Activated T-helper 2 cell treated with anti-CD3 and anti-CD28 coated beads, Interferon-gamma antibody, Interleukin-2, Interleukin-4, amounts not matched to agents 10 μg/mL and 5 μg/mL and 100 μg/mL, durations not matched to agents 14 hours and 24 hours and 36 hours (primary cell): ENCODE data around the gene PVR. TPM values are rescaled to one million over a fixed set of nuclear protein-coding genes. Genes with fewer than 3 reads are reported as not detected.

Experiments
- DNase-seq: peaks from one replicate; pipeline ENCODE4 v3.0.0; 2021; ENCODE audit warnings: low spot score
- H3K27ac Mint-ChIP-seq: one replicate; pipeline ENCODE4 v1.8.0; 2021; ENCODE audit warnings: mixed read lengths
- H3K27me3 Mint-ChIP-seq: one replicate; pipeline ENCODE4 v1.8.0; 2021; ENCODE audit warnings: low read depth, mixed read lengths
- H3K36me3 Mint-ChIP-seq: one replicate; pipeline ENCODE4 v1.8.0; 2021; ENCODE audit warnings: low read depth, mixed read lengths
- H3K4me1 Mint-ChIP-seq: one replicate; pipeline ENCODE4 v1.8.0; 2021; ENCODE audit warnings: low read depth, mixed read lengths
- H3K4me3 Mint-ChIP-seq: one replicate; pipeline ENCODE4 v1.8.0; 2021; ENCODE audit warnings: low read depth, mild to moderate bottlenecking, moderate library complexity, mixed read lengths
- H3K9me3 Mint-ChIP-seq: one replicate; pipeline ENCODE4 v1.8.0; 2021; ENCODE audit warnings: mixed read lengths
- intact Hi-C: fragments of 100-400 bp; cut with micrococcal nuclease; formaldehyde crosslinking; loops from one replicate; pipeline ENCODE4 v1.15.1; 2023
- total RNA-seq: library from RNA; stranded (reverse); gene quantifications from 2 replicates; pipeline ENCODE4 v1.2.3, GENCODE V29; 2022

The PVR gene
- total RNA-seq, 1 donor from 2014 or later, result 24.5 TPM

DNA sequence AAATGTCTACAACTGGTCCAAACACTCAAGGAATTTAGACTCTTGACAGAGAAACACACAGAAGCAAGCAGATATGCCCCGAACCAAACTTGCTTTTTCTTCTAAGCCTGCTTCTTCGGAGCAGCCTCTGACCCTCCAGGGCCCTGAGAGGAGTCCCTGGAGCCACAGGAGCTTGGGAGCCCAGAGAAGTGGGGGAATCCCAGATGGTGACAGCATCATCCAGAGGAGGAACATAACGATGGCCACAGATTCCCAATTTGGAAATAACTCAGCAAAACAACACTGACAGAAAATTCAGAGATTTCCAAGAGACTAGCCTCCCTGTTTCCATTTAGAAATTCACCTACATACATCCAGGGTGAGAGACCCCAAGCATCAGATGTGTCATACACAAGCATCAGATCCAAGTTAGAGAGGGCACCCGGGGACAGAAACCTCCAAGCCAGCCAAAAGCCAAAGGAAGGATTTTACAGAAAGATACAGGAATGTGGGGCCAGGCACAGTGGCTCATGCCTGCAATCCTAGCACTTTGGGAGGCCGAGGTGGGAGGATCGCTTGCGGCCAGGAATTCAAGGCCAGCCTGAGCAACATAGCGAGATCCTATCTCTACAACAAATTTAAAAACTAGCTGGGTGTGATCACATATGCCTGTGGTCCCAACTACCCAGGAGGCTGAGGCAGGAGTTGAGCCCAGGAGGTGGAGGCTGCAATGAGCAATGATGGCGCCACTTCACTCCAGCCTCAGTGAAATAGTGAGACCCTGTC lies 2.0 kb upstream of the PVR start:
- Mint-ChIP-seq H3K4me3 (no peak overlapping the region), H3K36me3 (peaks cover 5% of the 10 kb centered on the region), H3K27ac (no peak overlapping the region), H3K27me3 (peaks cover 8% of the 10 kb centered on the region), H3K9me3 (no peaks in the 10 kb centered on the region), H3K4me1 (no peaks in the 10 kb centered on the region)
- intact Hi-C loops, result no loop called here
- no peak for DNase-seq

- no peaks in the 10 kb centered on the region for H3K4me1 Mint-ChIP-seq
- peaks cover 8% of the 10 kb centered on the region for H3K27me3 Mint-ChIP-seq
- peak overlapping the region; percentile 2 for H3K4me3 Mint-ChIP-seq
- peaks cover 5% of the 10 kb centered on the region for H3K36me3 Mint-ChIP-seq
- no peak for DNase-seq
- intact Hi-C loops, result no loop called here
- no peaks in the 10 kb centered on the region for H3K9me3 Mint-ChIP-seq
- H3K27ac Mint-ChIP-seq, result no peak overlapping the region
Measured at GRCh38 chr19:44642377-44642776, 1.3 kb upstream of the PVR start.

DNA sequence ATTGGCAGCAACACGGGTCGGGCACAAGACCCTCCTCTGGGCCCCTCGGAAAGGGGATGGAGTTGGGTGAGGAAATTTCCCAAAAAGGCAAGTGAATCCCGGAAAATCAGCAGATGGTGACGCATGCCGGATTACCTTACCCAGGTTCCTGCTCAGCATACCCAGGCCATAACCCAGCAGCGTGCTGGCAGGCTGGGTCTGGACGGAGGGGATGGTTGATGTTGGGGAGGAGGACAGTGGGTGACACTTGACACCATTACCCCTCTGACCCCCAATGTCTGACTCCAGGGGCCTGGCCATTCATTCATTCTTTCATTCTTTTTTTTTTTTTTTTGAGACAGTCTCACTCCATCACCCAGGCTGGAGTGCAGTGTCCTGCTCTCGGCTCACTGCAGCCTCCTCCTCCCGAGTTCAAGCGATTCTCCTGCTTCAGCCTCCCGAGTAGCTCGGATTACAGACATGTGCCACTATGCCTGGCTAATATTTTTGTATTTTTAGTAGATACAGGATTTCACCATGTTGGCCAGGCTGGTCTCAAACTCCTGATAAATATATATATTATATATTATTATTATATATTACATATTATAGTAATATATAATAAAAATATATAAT lies 799 bp downstream of the PVR start:
- no peak for DNase-seq
- no peaks in the 10 kb centered on the region for H3K9me3 Mint-ChIP-seq

GRCh38 chr19:44645407-44646048 lies 1.8 kb downstream of the PVR start:
- Mint-ChIP-seq H3K4me1 (no peaks in the 10 kb centered on the region), H3K36me3 (peaks cover 11% of the 10 kb centered on the region), H3K27ac (no peak overlapping the region), H3K27me3 (peaks cover 8% of the 10 kb centered on the region), H3K4me3 (no peak overlapping the region), H3K9me3 (no peaks in the 10 kb centered on the region)
- intact Hi-C loops, result no loop called here
- no peak for DNase-seq

More for the DNA sequence above, 799 bp downstream of the PVR start:
- Mint-ChIP-seq H3K27ac (no peak overlapping the region), H3K4me3 (peak overlapping the region; percentile 84), H3K27me3 (peaks cover 8% of the 10 kb centered on the region), H3K4me1 (no peaks in the 10 kb centered on the region), H3K36me3 (peaks cover 5% of the 10 kb centered on the region)
- intact Hi-C loops, result no loop called here

DNA sequence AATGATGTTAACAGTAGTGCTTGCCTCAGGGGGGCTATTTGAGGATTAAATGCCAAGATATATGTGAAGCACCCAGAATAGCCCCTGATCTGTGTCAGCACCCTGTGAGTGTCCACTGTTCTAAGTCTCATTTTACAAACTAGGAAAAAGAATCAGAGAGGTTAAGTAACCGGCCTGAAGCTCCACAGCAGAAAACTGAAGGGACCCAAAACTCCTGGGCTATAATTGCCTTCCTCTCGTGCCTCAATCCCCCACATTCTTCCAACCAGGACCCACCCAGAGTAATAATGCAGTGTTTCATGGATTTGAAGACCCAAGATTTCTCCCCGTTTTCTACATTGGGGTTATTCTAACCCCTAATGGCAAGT lies 2.3 kb downstream of the PVR start:
- Mint-ChIP-seq H3K36me3 (peaks cover 12% of the 10 kb centered on the region), H3K27ac (no peak overlapping the region), H3K4me1 (no peaks in the 10 kb centered on the region), H3K9me3 (no peaks in the 10 kb centered on the region), H3K27me3 (peaks cover 8% of the 10 kb centered on the region), H3K4me3 (no peak overlapping the region)
- no peak for DNase-seq
- intact Hi-C loops, result no loop called here

DNA sequence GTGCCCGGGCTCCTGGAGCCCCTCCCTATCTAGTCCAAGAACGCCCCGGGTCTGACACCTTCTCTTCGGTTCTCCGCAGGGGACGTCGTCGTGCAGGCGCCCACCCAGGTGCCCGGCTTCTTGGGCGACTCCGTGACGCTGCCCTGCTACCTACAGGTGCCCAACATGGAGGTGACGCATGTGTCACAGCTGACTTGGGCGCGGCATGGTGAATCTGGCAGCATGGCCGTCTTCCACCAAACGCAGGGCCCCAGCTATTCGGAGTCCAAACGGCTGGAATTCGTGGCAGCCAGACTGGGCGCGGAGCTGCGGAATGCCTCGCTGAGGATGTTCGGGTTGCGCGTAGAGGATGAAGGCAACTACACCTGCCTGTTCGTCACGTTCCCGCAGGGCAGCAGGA lies 3.4 kb downstream of the PVR start:
- Mint-ChIP-seq H3K4me1 (no peaks in the 10 kb centered on the region), H3K36me3 (peaks cover 18% of the 10 kb centered on the region), H3K27me3 (peaks cover 2% of the 10 kb centered on the region), H3K4me3 (no peak overlapping the region), H3K9me3 (no peaks in the 10 kb centered on the region), H3K27ac (no peak overlapping the region)
- no peak for DNase-seq
- intact Hi-C loops, result no loop called here

GRCh38 chr19:44648631-44649251 lies 5.0 kb downstream of the PVR start:
- Mint-ChIP-seq H3K36me3 (peaks cover 24% of the 10 kb centered on the region), H3K4me3 (no peak overlapping the region), H3K4me1 (no peaks in the 10 kb centered on the region), H3K9me3 (no peaks in the 10 kb centered on the region), H3K27ac (no peak overlapping the region), H3K27me3 (no peaks in the 10 kb centered on the region)
- intact Hi-C loops, result no loop called here
- no peak for DNase-seq

DNA sequence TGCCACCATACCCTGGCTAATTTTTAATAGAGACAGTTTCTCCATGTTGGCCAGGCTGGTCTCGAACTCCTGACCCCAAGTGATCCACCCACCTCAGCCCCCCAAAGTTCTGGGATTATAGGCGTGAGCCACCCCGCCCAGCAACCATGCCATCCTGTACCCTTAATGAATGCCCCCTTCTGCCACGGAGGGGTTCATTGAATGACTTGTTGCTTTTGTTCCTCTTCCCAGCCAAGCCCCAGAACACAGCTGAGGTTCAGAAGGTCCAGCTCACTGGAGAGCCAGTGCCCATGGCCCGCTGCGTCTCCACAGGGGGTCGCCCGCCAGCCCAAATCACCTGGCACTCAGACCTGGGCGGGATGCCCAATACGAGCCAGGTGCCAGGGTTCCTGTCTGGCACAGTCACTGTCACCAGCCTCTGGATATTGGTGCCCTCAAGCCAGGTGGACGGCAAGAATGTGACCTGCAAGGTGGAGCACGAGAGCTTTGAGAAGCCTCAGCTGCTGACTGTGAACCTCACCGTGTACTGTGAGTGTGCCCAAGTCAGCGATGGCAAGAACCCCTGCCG lies 6.0 kb downstream of the PVR start:
- Mint-ChIP-seq H3K36me3 (peaks cover 28% of the 10 kb centered on the region), H3K9me3 (no peaks in the 10 kb centered on the region), H3K27ac (no peak overlapping the region), H3K4me3 (no peak overlapping the region), H3K27me3 (no peaks in the 10 kb centered on the region), H3K4me1 (peaks cover 4% of the 10 kb centered on the region)
- intact Hi-C loops, result no loop called here
- no peak for DNase-seq

DNA sequence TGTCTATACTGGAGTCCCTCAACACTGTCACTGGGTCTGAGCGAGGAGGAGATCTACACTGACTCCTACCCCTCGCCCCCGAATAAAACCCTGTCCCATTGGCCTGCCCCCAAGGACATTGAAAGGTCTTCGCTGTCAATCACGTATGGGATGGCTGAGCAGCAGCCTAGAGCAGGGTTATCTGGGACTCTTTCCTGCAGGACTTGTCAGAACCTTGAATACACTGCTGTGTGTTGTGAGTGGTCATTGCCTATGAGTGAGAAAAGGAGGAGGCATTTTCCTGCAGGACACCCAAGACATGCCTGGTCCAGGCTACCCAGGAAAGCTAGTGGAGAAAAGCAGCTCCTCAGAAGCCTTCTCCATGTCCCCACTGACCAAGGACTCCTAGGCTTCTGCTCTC lies 9.6 kb downstream of the PVR start:
- Mint-ChIP-seq H3K4me1 (peaks cover 8% of the 10 kb centered on the region), H3K27me3 (no peaks in the 10 kb centered on the region), H3K9me3 (no peaks in the 10 kb centered on the region), H3K4me3 (no peak overlapping the region), H3K36me3 (peaks cover 34% of the 10 kb centered on the region), H3K27ac (no peak overlapping the region)
- DNase-seq, result no peak
- intact Hi-C loops, result no loop called here

DNA sequence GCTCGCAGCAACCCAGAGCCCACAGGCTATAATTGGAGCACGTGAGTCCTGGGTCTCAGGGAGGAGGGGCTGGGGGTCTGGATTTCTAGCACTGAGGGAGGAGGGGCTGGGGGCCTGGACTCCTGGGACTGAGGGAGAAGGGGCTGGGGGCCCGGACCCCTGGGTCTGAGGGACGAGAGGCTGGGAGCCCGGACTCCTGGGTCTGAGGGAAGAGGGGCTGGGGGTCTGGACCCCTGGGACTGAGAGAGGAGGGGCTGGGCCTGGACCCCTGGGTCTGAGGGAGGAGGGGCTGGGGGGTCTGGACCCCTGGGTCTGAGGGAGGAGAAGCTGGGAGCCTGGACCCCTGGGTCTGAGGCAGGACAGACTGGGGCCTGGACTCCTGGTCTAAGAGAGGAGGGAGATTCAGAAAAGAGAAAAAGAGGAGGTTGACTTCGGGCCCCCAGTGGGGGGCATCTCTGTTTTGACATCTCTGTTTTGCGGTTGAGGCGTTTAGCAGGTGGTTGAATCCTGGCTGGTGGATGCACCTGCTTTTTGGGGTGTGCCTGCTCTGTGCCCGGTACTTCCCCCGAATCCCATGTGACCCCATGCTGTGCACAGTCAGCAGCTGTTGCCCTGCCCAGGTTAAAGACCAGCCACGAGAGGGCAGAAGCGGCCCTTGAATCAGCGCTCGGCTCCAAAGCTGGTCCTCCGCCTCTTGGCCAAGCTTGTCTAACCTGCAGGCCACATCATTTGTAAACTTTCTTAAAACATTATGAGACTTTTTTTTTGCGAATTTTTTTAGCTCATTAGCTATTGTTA lies 10.5 kb downstream of the PVR start:
- Mint-ChIP-seq H3K9me3 (no peaks in the 10 kb centered on the region), H3K27me3 (no peaks in the 10 kb centered on the region), H3K36me3 (peaks cover 38% of the 10 kb centered on the region), H3K4me3 (no peak overlapping the region), H3K27ac (no peak overlapping the region), H3K4me1 (peaks cover 8% of the 10 kb centered on the region)
- intact Hi-C loops, result loop anchor here (1.0 kb wide), 1 partner anchor 116 kb away; no protein-coding TSS in a partner anchor
- DNase-seq, result peak; percentile 60

GRCh38 chr19:44657211-44657921 lies 13.7 kb downstream of the PVR start:
- no peaks in the 10 kb centered on the region for H3K27me3 Mint-ChIP-seq
- intact Hi-C loops, result loop anchor here (1.0 kb wide), 1 partner anchor 86 kb away; no protein-coding TSS in a partner anchor
- no peak overlapping the region for H3K4me3 Mint-ChIP-seq
- H3K9me3 Mint-ChIP-seq, result no peaks in the 10 kb centered on the region
- H3K36me3 Mint-ChIP-seq, result peaks cover 27% of the 10 kb centered on the region
- no peak overlapping the region for H3K27ac Mint-ChIP-seq
- H3K4me1 Mint-ChIP-seq, result peaks cover 8% of the 10 kb centered on the region
- peak; percentile 44 for DNase-seq
